A673 (cell line): Measurements from ENCODE around the gene RAB14. TPM values are rescaled to one million over a fixed set of nuclear protein-coding genes. Genes with fewer than 3 reads are reported as not detected.
A peak's percentile ranks its signal among the peaks of the same experiment; 100 is the strongest.

Source experiments
- BruUV-seq: library from RNA; stranded (reverse); fragments of 400-500 nt; replicated peaks from 2 replicates; lab custom pipeline; 2021; lab: Mats Ljungman, UMichigan
- CTCF ChIA-PET: fragments of 300-600 bp; sonication (Branson Sonifier 250); formaldehyde crosslinking; loops from one replicate; lab custom pipeline; 2022; ENCODE audit warnings: antibody characterized with exemption; lab: Charles Lee
- POLR2A ChIA-PET: fragments of 300-600 bp; sonication (Branson Sonifier 250); formaldehyde crosslinking; loops from one replicate; lab custom pipeline; 2022; ENCODE audit warnings: antibody characterized with exemption; ENCODE audit not compliant: low non-redundant PET; lab: Charles Lee
- DNase-seq: peaks from one replicate; pipeline ENCODE4 v3.0.0-alpha.2; 2015; ENCODE audit warnings: low spot score
- H3K27ac ChIP-seq: fragments of 200-600 bp; sonication (generic); 2 replicates; pipeline ENCODE4 v1.5.1; 2016; ENCODE audit warnings: mixed run types, low read depth, mild to moderate bottlenecking, mixed read lengths, antibody characterized with exemption, low read length; ENCODE audit not compliant: poor library complexity, severe bottlenecking
- H3K27me3 ChIP-seq: fragments of 200-600 bp; sonication (generic); replicated peaks from 2 replicates; pipeline ENCODE4 v1.6.1; 2017; ENCODE audit warnings: mixed run types, low read depth, mild to moderate bottlenecking, mixed read lengths, antibody characterized with exemption, low read length; ENCODE audit not compliant: insufficient read depth, poor library complexity
- H3K36me3 ChIP-seq: fragments of 200-600 bp; sonication (generic); 2 replicates; pipeline ENCODE4 v1.6.1; 2016; ENCODE audit warnings: mixed run types, mild to moderate bottlenecking, mixed read lengths, antibody characterized with exemption, low read length; ENCODE audit not compliant: insufficient read depth, poor library complexity, severe bottlenecking
- H3K4me1 ChIP-seq: fragments of 200-600 bp; sonication (generic); 2 replicates; pipeline ENCODE4 v1.6.1; 2017; ENCODE audit warnings: mixed run types, mild to moderate bottlenecking, mixed read lengths, antibody characterized with exemption, low read length; ENCODE audit not compliant: insufficient read depth, poor library complexity, severe bottlenecking
- H3K4me3 ChIP-seq: fragments of 200-600 bp; sonication (generic); 2 replicates; pipeline ENCODE4 v1.5.1; 2016; ENCODE audit warnings: low read depth, mixed run types, mild to moderate bottlenecking, mixed read lengths, low read length; ENCODE audit not compliant: poor library complexity, severe bottlenecking
- H3K9me3 ChIP-seq: fragments of 200-600 bp; sonication (generic); 2 replicates; pipeline ENCODE4 v1.6.1; 2016; ENCODE audit warnings: mixed run types, low read depth, mild to moderate bottlenecking, mixed read lengths, antibody characterized with exemption, low read length; ENCODE audit not compliant: poor library complexity, severe bottlenecking
- EZH2 ChIP-seq: fragments of 200-600 bp; sonication (generic); IDR thresholded peaks from 2 replicates; pipeline ENCODE4 v1.6.1; 2017; ENCODE audit warnings: borderline replicate concordance, low read depth, mild to moderate bottlenecking, mixed read lengths, antibody characterized with exemption, low read length; ENCODE audit not compliant: poor library complexity, severe bottlenecking
- intact Hi-C: fragments of 100-400 bp; cut with micrococcal nuclease; formaldehyde crosslinking; loops from one replicate; pipeline ENCODE4 v1.10.0; 2022; ENCODE audit not compliant: unreplicated experiment
- total RNA-seq: library from RNA; stranded (reverse); gene quantifications from 2 replicates; pipeline ENCODE4 v1.2.3, GENCODE V29; 2021
- TF ChIP-seq, protein P1 (sequence below): fragments of 300-800, 200-600 bp; sonication (generic); conservative IDR thresholded peaks from 2 replicates; pipeline ENCODE4 v1.5.1; 2017; ENCODE audit warnings: low read depth, mild to moderate bottlenecking, antibody characterized with exemption, low read length, moderate library complexity, mixed read lengths

RAB14 gene
- total RNA-seq, 1 experiment from 2014 or later = 71.9 TPM

DNA sequence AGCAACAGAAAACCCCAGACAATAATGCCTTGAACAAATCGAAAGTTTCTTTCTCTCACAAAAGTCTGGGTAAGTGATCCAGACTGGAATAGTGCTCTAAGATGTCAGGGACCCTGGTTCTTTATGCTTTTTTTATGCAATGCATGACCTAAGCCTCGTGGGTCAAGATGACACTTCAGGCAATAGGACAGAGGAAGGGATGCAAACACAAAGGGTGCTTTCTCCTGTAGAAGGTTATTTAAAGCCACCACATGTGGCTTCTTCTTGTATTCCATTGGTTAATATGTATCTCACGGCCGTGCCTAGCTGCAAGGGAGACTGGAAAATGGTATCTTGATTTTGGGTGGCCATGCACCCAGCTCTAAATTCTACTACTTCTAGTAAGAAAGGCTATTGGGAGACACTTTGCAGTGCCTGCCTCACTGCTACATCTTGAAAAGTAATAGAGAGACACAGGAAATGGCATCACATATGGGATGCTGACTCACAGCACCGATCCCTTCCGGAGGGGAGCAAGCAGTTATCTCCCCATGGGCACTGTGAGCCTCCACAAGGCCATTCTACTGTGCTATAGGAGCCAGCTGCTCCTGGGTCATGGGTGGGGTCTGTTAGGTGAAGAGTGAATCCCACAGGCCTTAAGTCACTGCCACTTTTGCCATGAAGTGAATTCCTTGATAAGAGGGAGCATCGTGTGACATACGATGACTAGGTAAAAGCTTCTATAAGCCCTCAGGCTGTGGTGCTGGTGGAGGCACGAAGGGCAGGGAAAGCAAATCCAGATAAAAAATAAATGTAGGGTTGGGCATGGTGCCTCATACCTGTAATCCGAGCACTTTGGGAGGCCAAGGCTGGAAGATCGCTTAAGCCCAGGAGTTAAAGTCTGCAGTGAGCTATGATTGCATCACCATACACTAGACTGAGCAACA is 32.5 kb upstream of the RAB14 start:
- Histone ChIP-seq H3K4me3 (no peak overlapping the region), H3K4me1 (peaks cover 12% of the 10 kb centered on the region), H3K36me3 (no peaks in the 10 kb centered on the region), H3K27me3 (no peaks in the 10 kb centered on the region), H3K27ac (no peak overlapping the region), H3K9me3 (no peaks in the 10 kb centered on the region)
- DNase-seq = peak; percentile 74
- no peak for TF ChIP-seq EZH2
- TF ChIP-seq, protein P1, sequence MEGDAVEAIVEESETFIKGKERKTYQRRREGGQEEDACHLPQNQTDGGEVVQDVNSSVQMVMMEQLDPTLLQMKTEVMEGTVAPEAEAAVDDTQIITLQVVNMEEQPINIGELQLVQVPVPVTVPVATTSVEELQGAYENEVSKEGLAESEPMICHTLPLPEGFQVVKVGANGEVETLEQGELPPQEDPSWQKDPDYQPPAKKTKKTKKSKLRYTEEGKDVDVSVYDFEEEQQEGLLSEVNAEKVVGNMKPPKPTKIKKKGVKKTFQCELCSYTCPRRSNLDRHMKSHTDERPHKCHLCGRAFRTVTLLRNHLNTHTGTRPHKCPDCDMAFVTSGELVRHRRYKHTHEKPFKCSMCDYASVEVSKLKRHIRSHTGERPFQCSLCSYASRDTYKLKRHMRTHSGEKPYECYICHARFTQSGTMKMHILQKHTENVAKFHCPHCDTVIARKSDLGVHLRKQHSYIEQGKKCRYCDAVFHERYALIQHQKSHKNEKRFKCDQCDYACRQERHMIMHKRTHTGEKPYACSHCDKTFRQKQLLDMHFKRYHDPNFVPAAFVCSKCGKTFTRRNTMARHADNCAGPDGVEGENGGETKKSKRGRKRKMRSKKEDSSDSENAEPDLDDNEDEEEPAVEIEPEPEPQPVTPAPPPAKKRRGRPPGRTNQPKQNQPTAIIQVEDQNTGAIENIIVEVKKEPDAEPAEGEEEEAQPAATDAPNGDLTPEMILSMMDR = no peak
- intact Hi-C loops = no loop called here
- ChIA-PET POLR2A (no interaction called here), CTCF (interaction anchor here (0.7 to 1.1 kb wide), 2 partner anchors 34 to 65 kb away, joined by 3 to 4 read pairs; partner anchors contain the start of gene GSN)
- no TSS peak for BruUV-seq

DNA sequence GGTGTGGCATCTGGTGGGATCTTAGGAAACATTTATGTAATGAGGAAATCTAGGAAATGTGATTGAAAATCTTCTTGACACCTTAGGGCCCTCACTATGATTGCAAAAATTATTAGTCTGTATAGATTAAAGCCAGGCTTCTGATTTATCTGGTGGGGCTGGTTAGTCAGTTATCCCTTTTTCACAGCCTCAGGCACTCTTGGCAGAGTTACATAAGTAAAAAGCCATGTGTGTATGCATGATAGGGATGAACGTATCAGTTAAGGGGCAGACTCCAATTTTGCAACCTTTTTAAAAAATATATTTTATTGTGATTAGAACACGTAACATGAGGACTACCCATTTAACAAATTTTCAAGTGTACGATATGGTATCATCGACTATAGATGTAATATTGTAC is 30.6 kb upstream of the RAB14 start:
- CTCF ChIA-PET = no interaction called here
- Histone ChIP-seq H3K27me3 (no peaks in the 10 kb centered on the region), H3K27ac (no peak overlapping the region), H3K4me3 (no peak overlapping the region), H3K4me1 (peaks cover 12% of the 10 kb centered on the region), H3K36me3 (no peaks in the 10 kb centered on the region), H3K9me3 (no peaks in the 10 kb centered on the region)
- POLR2A ChIA-PET = no interaction called here
- no peak for DNase-seq
- no TSS peak for BruUV-seq
- intact Hi-C loops = no loop called here
- TF ChIP-seq, protein P1 = no peak
- TF ChIP-seq EZH2 = no peak

DNA sequence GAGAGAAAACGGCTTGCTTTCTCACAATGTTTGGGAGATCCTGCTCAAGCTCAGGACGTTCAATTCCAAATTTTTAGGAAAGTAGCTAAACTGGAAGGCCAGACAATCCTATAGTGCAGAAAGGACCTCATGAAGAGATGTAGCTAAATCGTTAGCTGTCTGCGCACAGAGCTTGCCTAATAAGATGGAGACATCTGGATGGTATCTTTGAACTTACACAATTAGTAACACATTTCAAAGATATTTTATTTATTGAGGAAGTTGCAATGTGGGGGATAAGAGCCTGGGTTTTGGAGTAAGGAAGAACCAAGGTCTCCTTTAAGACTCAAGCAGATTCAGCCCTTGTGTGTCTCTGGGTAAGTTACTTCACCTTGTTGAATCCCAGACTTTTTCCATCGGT is 28.6 kb upstream of the RAB14 start:
- BruUV-seq = no TSS peak
- no peaks in the 10 kb centered on the region for H3K27me3 ChIP-seq
- POLR2A ChIA-PET = no interaction called here
- H3K4me1 ChIP-seq = peaks cover 19% of the 10 kb centered on the region
- no peaks in the 10 kb centered on the region for H3K36me3 ChIP-seq
- CTCF ChIA-PET = interaction anchor here (1.0 kb wide), 1 partner anchor 48 kb away, joined by 3 read pairs; no protein-coding TSS in a partner anchor
- H3K27ac ChIP-seq = no peak overlapping the region
- intact Hi-C loops = no loop called here
- H3K9me3 ChIP-seq = no peaks in the 10 kb centered on the region
- no peak overlapping the region for H3K4me3 ChIP-seq
- TF ChIP-seq, protein P1 = no peak
- DNase-seq = no peak
